Activated T-helper 17 cell treated with anti-CD3 and anti-CD28 coated beads, Interleukin-2, amount 50 U/mL, for 72 hours (primary cell): ENCODE data around the gene ZNF791. TPM values are rescaled to one million over a fixed set of nuclear protein-coding genes. Genes with fewer than 3 reads are reported as not detected.

Experiments
- total RNA-seq, 2 donors: library from RNA; stranded (reverse); gene quantifications; one replicate each; pipeline ENCODE4 v1.2.3, GENCODE V29; 2022

The ZNF791 gene
- total RNA-seq, 2 donors from 2014 or later: 16.7 to 19.0 TPM

Other genes with a start within 250 kb of the ZNF791 start
- gene ZNF442, start 245.2 kb upstream of the ZNF791 start, total RNA-seq: under 1 TPM; 0.56 to 0.61 TPM
- 1 to 10 TPM; 2.4 to 4.0 TPM for gene ZNF799, start 209.6 kb upstream of the ZNF791 start, total RNA-seq
- gene ZNF443, start 169.9 kb upstream of the ZNF791 start, total RNA-seq: 1 to 10 TPM; 1.9 to 3.4 TPM
- 1 to 10 TPM; 1.6 to 3.4 TPM for gene ZNF709, start 126.1 kb upstream of the ZNF791 start, total RNA-seq
- 1 to 10 TPM; 4.1 to 6.1 TPM for gene ZNF564, start 59.4 kb upstream of the ZNF791 start, total RNA-seq
- 10 to 100 TPM in 1 of 2 donors, 1 to 10 TPM in 1; 7.3 to 11.1 TPM for gene ZNF490, start 107 bp upstream of the ZNF791 start, total RNA-seq
- 100 to 1,000 TPM; 199 to 247 TPM for gene MAN2B1, start 55.8 kb downstream of the ZNF791 start, total RNA-seq
- 10 to 100 TPM; 17.7 to 30.4 TPM for gene WDR83, start 55.9 kb downstream of the ZNF791 start, total RNA-seq
- 100 to 1,000 TPM; 125 to 167 TPM for gene DHPS, start 71.0 kb downstream of the ZNF791 start, total RNA-seq
- not detected for gene GNG14, start 77.1 kb downstream of the ZNF791 start, total RNA-seq
- gene FBXW9, start 85.7 kb downstream of the ZNF791 start, total RNA-seq: 1 to 10 TPM; 4.7 to 9.9 TPM
- 100 to 1,000 TPM in 1 of 2 donors, 10 to 100 TPM in 1; 71.9 to 106 TPM for gene TNPO2, start 113.0 kb downstream of the ZNF791 start, total RNA-seq
- 100 to 1,000 TPM; 135 to 172 TPM for gene TRIR, start 123.8 kb downstream of the ZNF791 start, total RNA-seq
- 10 to 100 TPM; 37.7 to 66.6 TPM for gene GET3, start 126.6 kb downstream of the ZNF791 start, total RNA-seq
- not detected for gene BEST2, start 140.9 kb downstream of the ZNF791 start, total RNA-seq
- gene HOOK2, start 164.6 kb downstream of the ZNF791 start, total RNA-seq: 10 to 100 TPM; 22.5 to 44.4 TPM
- 100 to 1,000 TPM; 328 to 586 TPM for gene JUNB, start 180.6 kb downstream of the ZNF791 start, total RNA-seq
- gene PRDX2, start 190.9 kb downstream of the ZNF791 start, total RNA-seq: 100 to 1,000 TPM; 307 to 415 TPM
- gene THSD8, start 191.1 kb downstream of the ZNF791 start, total RNA-seq: 10 to 100 TPM; 25.5 to 32.7 TPM
- 10 to 100 TPM; 30.1 to 53.5 TPM for gene RNASEH2A, start 195.7 kb downstream of the ZNF791 start, total RNA-seq
- gene RTBDN, start 223.7 kb downstream of the ZNF791 start, total RNA-seq: not detected
- 1 to 10 TPM; 2.4 to 2.6 TPM for gene MAST1, start 227.6 kb downstream of the ZNF791 start, total RNA-seq